TTC549 (cell line): ENCODE measurements around the gene FAP.

Source experiments
- FAIRE-seq: peaks from 2 replicates; lab custom pipeline; 2012; peaks lifted over from hg19 to GRCh38; lab: Jason Lieb, UNC

The FAP gene

DNA sequence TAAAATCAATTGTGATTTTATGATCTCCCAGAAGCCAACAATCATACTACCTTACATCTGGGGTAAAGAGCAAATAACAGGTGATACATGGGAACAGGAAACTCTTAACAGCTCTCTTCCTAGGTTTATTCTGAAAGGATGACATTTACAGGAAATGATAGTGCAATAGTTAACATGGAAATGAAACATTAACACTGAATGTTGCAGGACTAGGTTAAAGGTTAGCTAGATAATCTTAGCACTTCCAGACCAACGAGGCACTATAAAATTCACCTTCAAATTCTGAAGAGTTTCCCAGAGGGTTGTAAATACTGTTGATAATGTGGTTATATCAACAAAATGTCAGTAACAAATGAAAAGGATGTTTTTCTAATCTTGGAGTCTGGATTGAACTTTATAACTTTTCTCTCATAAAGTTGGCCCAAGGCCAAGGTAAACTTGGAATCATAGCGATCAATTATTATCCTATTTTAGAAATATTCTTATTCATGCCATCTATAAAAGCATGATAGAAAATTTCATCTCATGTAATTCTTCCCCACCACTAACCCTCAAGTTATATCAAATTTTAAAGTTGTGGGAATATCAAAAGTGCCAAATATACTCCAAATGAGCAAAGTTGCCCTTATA is 58.3 kb downstream of the FAP start:
- no peak for FAIRE-seq

DNA sequence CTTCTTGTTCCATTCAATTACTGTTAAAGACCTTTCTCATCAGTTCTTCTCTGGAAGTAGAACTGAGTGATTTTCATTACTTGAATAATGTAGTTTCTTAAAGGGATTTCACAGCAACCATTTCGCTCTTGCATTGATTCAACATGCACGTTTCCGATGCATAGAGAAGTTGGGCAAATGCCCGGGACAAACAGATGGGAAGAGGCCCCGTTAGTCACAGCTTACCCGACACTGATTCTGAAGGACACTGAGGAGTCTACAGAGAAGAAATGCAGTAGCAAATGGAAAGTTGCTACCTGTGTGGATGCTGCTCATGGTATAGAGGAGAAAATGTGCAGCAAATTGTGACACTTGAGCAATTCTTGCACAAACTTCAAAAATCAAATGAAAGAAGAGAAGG is 58.9 kb downstream of the FAP start:
- FAIRE-seq: no peak

DNA sequence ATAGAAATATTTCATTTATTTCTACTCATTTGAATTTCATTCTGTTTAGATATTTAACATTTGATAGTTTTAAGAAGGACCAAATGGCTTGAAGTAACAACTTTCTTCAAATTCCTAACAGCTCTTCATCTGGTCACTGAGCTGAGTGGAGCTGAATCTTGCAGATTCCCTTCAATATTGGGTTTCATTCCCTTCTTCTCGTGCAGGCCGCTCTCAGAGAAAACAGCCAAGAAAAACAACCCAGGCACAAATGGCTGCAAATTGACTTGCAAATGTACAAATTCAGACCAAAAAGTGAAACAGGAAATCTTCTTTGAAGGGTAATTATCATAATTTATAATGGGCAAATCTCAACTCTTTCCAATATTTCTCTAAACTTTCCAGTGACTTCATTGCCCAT is 60.9 kb downstream of the FAP start:
- no peak for FAIRE-seq

- no peak for FAIRE-seq
Measured at GRCh38 chr2:162177301-162177700, 65.9 kb downstream of the FAP start.

- no peak for FAIRE-seq
Measured at GRCh38 chr2:162175714-162176113, 67.5 kb downstream of the FAP start.

DNA sequence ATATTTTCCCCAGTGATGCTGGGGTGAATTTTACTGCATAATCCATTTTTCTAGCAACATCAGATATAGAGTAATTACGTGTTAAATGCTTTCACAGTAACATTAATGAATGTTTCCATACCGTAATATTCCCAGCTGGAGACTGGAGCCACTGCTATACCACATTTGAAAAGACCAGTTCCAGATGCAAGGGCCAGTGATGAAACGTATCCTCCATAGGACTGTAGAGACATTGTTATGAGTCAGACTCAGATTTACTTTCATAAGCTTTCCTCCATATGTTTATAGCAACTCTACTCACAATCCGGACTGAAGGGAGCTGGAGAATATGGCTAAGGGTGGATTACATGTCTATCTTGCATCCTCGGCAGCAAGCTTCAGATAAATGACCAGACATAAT is 68.5 kb downstream of the FAP start:
- peak; percentile 5 for FAIRE-seq

GRCh38 chr2:162172802-162173370 is 70.4 kb downstream of the FAP start:
- FAIRE-seq: peak; percentile 72

DNA sequence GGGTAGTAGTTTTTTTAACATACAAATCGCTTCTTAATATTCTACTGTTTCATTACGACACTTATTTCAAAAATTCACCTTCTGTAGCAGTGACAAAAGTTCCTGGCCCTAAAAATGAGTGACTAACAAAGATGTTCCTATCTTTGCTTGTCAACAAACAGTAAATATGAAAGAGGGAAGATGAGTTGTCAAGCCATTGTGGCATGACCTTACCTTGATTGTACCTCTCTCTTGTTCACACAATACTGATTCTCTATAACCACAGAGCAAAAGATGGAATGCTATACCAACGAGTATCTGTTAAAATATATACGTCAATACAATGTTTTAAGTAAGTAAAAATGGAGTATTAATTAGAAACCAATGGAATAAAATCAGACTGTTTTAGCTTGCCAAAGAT is 76.5 kb downstream of the FAP start:
- no peak for FAIRE-seq

DNA sequence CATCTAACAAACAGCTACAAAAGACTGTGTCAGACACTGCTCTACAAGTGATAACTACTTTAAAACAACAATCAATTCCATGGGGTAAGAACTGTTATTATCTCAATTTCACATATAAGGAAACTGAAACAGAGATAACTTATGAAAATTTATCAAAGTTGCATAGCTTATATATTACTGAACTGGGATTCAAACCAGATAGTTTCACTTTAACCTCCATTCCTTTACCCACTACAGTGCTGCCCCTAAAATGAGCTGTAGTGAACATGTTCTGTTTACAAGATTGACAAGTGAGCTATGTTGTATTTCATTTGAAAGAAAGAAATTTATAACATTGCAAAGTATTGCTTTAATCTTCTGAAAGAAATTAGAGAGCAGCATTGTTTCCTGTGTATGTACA is 77.1 kb downstream of the FAP start:
- no peak for FAIRE-seq

GRCh38 chr2:162164802-162165201 is 78.4 kb downstream of the FAP start:
- FAIRE-seq: no peak

- peak; percentile 77 for FAIRE-seq
Measured at GRCh38 chr2:162159446-162159845, 83.8 kb downstream of the FAP start.

GRCh38 chr2:162156149-162156548 is 87.1 kb downstream of the FAP start:
- FAIRE-seq: no peak

DNA sequence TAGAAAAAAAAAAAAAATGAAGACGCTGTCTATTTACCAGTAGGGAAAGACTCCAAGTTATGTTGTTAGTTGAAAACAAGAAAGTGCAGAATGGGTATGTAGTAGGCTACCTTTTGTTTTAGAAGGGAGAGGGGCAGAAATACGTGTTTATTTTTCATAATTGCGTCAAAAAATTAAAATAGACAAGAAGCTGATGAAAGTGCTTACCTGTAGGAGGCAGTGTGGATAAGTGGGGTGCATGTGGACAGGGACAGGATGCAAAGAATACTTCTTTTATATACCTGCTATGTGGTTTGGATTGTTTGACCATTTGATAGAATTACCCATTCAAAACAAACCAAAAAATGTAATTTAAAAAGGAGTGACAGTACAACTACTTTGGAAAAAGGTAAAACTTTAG is 88.2 kb downstream of the FAP start:
- no peak for FAIRE-seq

DNA sequence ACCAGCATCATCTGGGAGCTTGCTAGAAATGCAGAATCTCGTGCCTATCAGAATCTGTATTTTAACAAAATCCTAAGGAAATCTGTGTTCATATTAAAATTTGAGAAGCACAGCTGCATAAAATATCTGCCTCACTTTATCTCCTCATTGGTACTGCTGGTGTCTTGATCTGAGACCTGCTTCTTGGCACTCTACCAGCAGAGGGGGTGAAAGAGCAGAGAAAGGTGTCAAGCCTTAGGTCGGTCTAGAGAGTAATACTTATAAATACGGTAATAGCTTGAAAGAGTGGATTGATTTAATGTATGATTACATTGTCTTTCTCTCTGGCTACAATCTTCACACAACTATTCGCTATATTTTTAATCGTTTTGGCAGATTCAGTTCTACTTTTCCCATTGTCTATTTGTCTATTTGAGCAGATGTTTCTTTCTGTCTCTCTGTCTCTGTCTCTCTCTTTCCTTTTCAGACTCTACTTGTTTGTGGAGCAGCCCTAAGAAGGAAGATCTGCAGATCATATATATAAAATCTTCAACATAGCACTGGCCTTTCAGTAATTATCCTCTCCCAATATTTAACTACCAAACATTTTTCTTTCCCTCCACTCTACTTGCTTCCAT is 89.5 kb downstream of the FAP start:
- FAIRE-seq: peak; percentile 82

GRCh38 chr2:162152147-162152546 is 91.1 kb downstream of the FAP start, which contains the start of gene GCG:
Gene GCG (minus strand): TSS chr2:162152247. CDS start chr2:162149178, 3,069 bp downstream.
- no peak for FAIRE-seq

- peak; percentile 49 for FAIRE-seq
Measured at GRCh38 chr2:162149940-162150339, 93.3 kb downstream of the FAP start.

DNA sequence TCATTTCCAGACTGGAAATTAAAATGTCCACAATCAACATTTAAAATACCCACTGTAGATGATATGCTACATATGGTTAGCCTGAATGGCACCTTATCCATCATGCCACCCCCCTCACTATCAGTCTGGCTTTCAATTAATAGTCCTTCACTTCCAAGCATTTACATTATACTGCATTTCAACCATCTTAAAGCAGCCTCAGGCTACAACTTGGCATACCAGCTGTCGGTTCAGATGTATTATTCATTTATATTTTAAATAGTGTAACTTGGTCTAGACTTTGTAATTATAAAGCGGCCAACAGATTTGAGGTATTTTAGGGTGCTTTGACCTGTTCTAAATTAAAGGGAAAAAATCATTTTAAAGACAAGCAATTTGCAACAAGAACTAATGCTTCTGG is 93.8 kb downstream of the FAP start:
- FAIRE-seq: no peak

- peak; percentile 49 for FAIRE-seq
Measured at GRCh38 chr2:162148956-162149355, 94.3 kb downstream of the FAP start.

- peak; percentile 54 for FAIRE-seq
Measured at GRCh38 chr2:162143969-162144368, 99.3 kb downstream of the FAP start.

DNA sequence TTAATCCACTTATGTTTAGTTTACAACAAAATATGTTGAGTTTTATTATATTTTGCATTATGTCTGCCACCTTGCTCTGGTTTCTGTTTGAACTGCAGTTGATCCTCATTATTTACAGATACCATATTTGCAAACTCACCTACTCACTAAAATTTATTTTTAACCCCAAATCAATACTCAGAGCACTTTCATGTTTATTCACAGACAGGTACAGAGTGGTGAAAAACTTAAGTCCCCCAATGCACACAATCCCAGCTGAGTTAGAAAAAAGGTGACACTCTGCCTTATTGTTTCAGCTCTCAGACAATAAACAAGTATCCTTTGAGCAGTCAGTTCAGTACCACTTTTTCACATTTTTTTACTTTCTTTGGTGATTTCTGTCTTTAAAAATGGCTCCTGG is 104.9 kb downstream of the FAP start:
- FAIRE-seq: no peak

DNA sequence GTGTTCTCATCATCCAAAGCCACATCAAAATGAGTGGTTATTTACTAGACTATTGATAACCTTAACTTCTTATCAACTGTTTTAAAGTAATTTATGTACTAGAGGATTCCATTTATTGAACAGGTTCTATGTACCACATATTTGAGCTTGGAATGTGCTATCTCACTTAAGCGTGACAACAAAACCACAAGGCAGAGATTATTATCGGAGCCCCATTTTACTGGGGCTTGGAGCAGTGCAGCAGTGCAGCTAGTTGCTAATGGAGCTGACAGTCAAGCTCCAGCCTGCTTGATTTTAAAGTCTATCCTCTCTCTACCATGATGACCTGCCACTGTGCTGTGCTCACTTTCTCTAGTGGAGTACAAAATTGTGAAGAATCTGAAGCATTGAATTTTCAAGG is 115.8 kb downstream of the FAP start:
- peak; percentile 75 for FAIRE-seq

- no peak for FAIRE-seq
Measured at GRCh38 chr2:162126527-162126926, 116.7 kb downstream of the FAP start.

DNA sequence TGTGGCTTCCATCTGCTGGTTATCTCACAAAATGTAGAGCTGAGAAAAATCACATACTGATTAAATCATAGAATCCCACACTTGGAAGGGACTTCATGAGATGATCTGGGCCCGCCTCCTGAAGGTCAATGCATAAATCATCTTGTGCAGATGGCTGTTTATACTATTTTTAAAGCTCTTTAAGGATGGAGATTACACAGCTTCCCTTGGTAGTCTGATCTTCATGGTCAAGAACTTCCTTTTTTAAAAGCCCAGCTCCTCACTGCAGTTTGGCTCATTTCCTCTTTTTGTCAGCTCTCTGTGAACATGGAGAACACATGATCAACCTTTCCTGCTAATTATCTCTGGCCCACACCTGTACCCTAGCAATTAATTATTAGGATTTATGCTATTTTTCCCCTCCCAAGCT is 117.1 kb downstream of the FAP start:
- no peak for FAIRE-seq

DNA sequence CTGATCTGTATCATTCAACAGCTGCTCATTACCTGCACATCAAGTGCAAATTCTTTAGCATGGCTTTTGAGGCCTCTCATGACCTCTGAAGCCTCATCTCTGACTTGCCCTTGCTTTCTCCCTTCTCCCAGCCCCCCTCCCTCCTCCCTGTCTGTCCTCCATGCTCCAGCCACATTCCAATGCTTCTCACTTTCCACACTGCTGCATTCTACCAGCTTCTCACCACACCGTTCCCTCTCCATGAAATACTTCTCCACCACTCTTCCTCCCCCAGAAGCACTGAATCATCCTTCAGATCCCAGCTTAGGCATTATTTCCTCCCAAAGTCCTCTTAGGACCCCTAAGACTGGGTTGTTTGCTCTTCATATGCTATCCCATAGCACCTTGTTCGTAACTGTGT is 118.1 kb downstream of the FAP start:
- FAIRE-seq: no peak
